MM.1S (cell line): ENCODE measurements around the gene OR4S1.

Experiments
- CTCF ChIP-seq: fragments of 300-600 bp; sonication (generic); IDR thresholded peaks from 2 replicates; pipeline ENCODE4 v1.5.1; 2016; ENCODE audit warnings: antibody characterized with exemption, low read length, mixed read lengths
- EZH2 ChIP-seq: fragments of 300-600 bp; sonication (generic); optimal IDR thresholded peaks from 2 replicates; pipeline ENCODE3; 2017; ENCODE audit warnings: low read depth, mild to moderate bottlenecking, antibody characterized with exemption, low read length, mixed read lengths
- EZH2phosphoT487 ChIP-seq: fragments of 300-600 bp; sonication (generic); IDR thresholded peaks from 2 replicates; pipeline ENCODE4 v1.6.1; 2018; ENCODE audit warnings: antibody characterized with exemption, low read length

- TF ChIP-seq CTCF (peak; percentile 94), EZH2 (no peak), EZH2phosphoT487 (no peak)
These were observed 1.9 kb downstream of the OR4S1 start for GRCh38 chr11:48307760-48308386.
